Nephron progenitor cell (in vitro differentiated cells): ENCODE data around the gene CAPN14.

Experiments
- DNase-seq: peaks from one replicate; pipeline ENCODE4 v3.0.0; 2021
- H3K27ac Mint-ChIP-seq: 2 replicates; pipeline ENCODE4 v1.8.0; 2021; ENCODE audit warnings: mild to moderate bottlenecking, moderate library complexity, mixed read lengths
- H3K27me3 Mint-ChIP-seq: 2 replicates; pipeline ENCODE4 v1.8.0; 2021; ENCODE audit warnings: mild to moderate bottlenecking, low read depth, mixed read lengths; ENCODE audit not compliant: poor library complexity
- H3K36me3 Mint-ChIP-seq: 2 replicates; pipeline ENCODE4 v1.8.0; 2021; ENCODE audit warnings: low read depth, mixed read lengths
- H3K4me1 Mint-ChIP-seq: 2 replicates; pipeline ENCODE4 v1.8.0; 2021; ENCODE audit warnings: mixed read lengths
- H3K4me3 Mint-ChIP-seq: 2 replicates; pipeline ENCODE4 v1.8.0; 2021; ENCODE audit warnings: mild to moderate bottlenecking, moderate library complexity, mixed read lengths
- H3K9me3 Mint-ChIP-seq: 2 replicates; pipeline ENCODE4 v1.8.0; 2021; ENCODE audit warnings: mild to moderate bottlenecking, moderate library complexity, mixed read lengths
- CTCF ChIP-seq: fragments of 200-600 bp; sonication (generic); IDR thresholded peaks from 2 replicates; pipeline ENCODE4 v1.5.0; 2021; ENCODE audit warnings: antibody characterized with exemption

CAPN14 gene

DNA sequence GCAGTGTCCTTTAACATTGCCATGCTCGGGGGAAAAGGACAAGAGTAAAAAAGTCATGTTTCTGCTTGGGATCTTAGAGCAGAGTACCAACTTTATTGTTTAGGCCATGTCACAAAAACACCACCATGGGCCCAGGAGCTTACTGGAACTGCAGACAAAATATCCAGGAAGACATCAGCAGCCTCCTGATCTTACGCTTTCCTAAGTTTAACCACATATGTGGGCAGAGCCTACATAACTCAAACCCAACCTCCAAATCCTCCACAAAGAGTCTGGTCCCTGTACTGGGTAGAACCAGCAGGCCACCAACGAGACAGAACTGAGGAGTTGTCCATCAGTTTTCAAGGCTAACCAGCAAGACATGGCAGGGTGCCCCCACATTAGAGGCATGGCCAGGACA, 89.4 kb downstream of the CAPN14 start:
- Mint-ChIP-seq H3K9me3 (no peaks in the 10 kb centered on the region), H3K4me3 (no peak overlapping the region), H3K27me3 (peaks cover 9% of the 10 kb centered on the region), H3K4me1 (peaks cover 16% of the 10 kb centered on the region), H3K27ac (no peak overlapping the region), H3K36me3 (no peaks in the 10 kb centered on the region)
- DNase-seq = no peak
- no peak for TF ChIP-seq CTCF

DNA sequence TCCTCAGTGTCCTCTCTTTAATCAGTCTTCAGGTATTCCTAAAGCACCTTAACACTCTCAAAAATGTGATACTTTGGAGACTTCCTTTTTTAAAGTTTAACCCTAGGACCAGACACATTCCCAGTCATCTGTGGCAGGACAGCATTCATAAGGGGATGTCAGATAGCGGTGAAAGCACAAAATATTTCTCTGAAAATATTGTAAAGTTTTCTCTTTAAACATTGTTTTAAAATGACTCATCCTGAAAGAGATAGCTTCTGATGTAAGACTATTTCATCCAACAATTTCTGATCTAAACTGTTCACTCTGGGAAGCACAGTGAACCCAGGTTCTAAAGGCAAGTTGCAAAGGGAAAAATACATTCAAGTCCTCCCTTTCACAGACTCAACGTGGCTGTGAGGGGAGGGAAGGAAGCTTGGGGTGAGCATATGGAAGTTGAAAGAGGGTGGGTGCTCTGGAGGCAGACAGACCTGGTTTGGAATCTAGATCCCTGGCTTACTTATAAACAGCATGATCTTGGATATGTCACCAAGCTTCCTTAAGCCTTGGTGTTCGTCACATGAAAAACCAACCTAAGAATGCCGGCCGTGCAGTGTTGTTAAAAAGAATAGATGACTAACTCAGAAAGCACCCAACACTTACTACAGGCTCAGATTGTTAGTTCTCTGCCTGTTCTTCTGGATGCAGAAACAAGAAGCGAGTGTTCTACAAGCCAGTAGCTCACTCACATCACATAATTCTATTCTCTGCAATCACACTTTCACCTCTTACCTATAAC, 91.2 kb downstream of the CAPN14 start:
- H3K27me3 Mint-ChIP-seq = no peaks in the 10 kb centered on the region
- H3K27ac Mint-ChIP-seq = no peak overlapping the region
- H3K36me3 Mint-ChIP-seq = no peaks in the 10 kb centered on the region
- no peak for TF ChIP-seq CTCF
- no peak overlapping the region for H3K4me3 Mint-ChIP-seq
- no peaks in the 10 kb centered on the region for H3K9me3 Mint-ChIP-seq
- DNase-seq = no peak
- peaks cover 16% of the 10 kb centered on the region for H3K4me1 Mint-ChIP-seq

GRCh38 chr2:31124904-31125303, 92.4 kb downstream of the CAPN14 start:
- Mint-ChIP-seq H3K36me3 (no peaks in the 10 kb centered on the region), H3K27me3 (no peaks in the 10 kb centered on the region), H3K9me3 (no peaks in the 10 kb centered on the region), H3K27ac (no peak overlapping the region), H3K4me1 (peaks cover 8% of the 10 kb centered on the region), H3K4me3 (no peak overlapping the region)
- TF ChIP-seq CTCF = no peak
- DNase-seq = no peak
